PC-9 (cell line): Measurements from ENCODE around the gene RAB5IF. TPM values are rescaled to one million over a fixed set of nuclear protein-coding genes. Genes with fewer than 3 reads are reported as not detected.

ENCODE experiments used
- BruUV-seq: library from RNA; stranded (reverse); fragments of 400-500 nt; replicated peaks from 2 replicates; lab custom pipeline; 2021; lab: Mats Ljungman, UMichigan
- CTCF ChIA-PET: fragments of 300-600 bp; sonication (Branson Sonifier 250); formaldehyde crosslinking; loops from one replicate; lab custom pipeline; 2022; ENCODE audit warnings: antibody characterized with exemption; lab: Charles Lee
- POLR2A ChIA-PET: fragments of 300-600 bp; sonication (Branson Sonifier 250); formaldehyde crosslinking; loops from one replicate; lab custom pipeline; 2022; ENCODE audit warnings: antibody characterized with exemption; ENCODE audit not compliant: unreplicated experiment; lab: Charles Lee
- DNase-seq, 2 experiments: peaks; one replicate each; pipeline versions ENCODE4 v3.0.0 to v3.0.0-alpha.2; 2015 to 2022; ENCODE audit warnings: mixed read lengths in 1 of 2
- H2AFZ ChIP-seq: fragments of 200-600 bp; sonication (generic); 2 replicates; pipeline ENCODE4 v1.8.1; 2017; ENCODE audit warnings: antibody characterized with exemption
- H3F3A ChIP-seq: fragments of 200-600 bp; sonication (generic); 2 replicates; pipeline ENCODE4 v1.8.1; 2017; ENCODE audit warnings: antibody characterized with exemption, mild to moderate bottlenecking, low read depth; ENCODE audit not compliant: insufficient read depth
- H3K27ac ChIP-seq: fragments of 200-600 bp; sonication (generic); 2 replicates; pipeline ENCODE4 v1.6.1; 2016; ENCODE audit warnings: mixed run types
- H3K27me3 ChIP-seq: fragments of 200-600 bp; sonication (generic); 2 replicates; pipeline ENCODE4 v1.6.1; 2016; ENCODE audit warnings: low read depth, mixed run types; ENCODE audit not compliant: insufficient read depth
- H3K36me3 ChIP-seq: fragments of 200-600 bp; sonication (generic); 2 replicates; pipeline ENCODE4 v1.6.1; 2016; ENCODE audit warnings: low read depth, mixed run types
- H3K4me1 ChIP-seq: fragments of 200-600 bp; sonication (generic); replicated peaks from 2 replicates; pipeline ENCODE4 v1.6.1; 2016; ENCODE audit warnings: mixed run types; ENCODE audit not compliant: insufficient read depth
- H3K4me2 ChIP-seq: fragments of 200-600 bp; sonication (generic); 2 replicates; pipeline ENCODE4 v1.6.1; 2017; ENCODE audit warnings: mixed run types
- H3K4me3 ChIP-seq: fragments of 200-600 bp; sonication (generic); 2 replicates; pipeline ENCODE4 v1.6.1; 2016; ENCODE audit warnings: mixed run types
- H3K79me2 ChIP-seq: fragments of 200-600 bp; sonication (generic); 2 replicates; pipeline ENCODE4 v1.6.1; 2017; ENCODE audit warnings: low read depth, mixed run types
- H3K9me2 ChIP-seq: fragments of 200-600 bp; sonication (generic); 2 replicates; pipeline ENCODE4 v1.8.1; 2017; ENCODE audit warnings: mild to moderate bottlenecking; ENCODE audit not compliant: insufficient read depth
- H3K9me3 ChIP-seq: fragments of 200-600 bp; sonication (generic); 2 replicates; pipeline ENCODE4 v1.8.1; 2016; ENCODE audit warnings: low read depth; ENCODE audit not compliant: insufficient read depth
- H4K20me1 ChIP-seq: fragments of 200-600 bp; sonication (generic); 2 replicates; pipeline ENCODE4 v1.8.1; 2017; ENCODE audit not compliant: insufficient read depth
- EZH2 ChIP-seq: fragments of 200-600 bp; sonication (generic); IDR thresholded peaks from 2 replicates; pipeline ENCODE4 v1.8.0; 2017; ENCODE audit warnings: antibody characterized with exemption, low read depth
- intact Hi-C: fragments of 100-400 bp; cut with micrococcal nuclease; formaldehyde crosslinking; loops from one replicate; pipeline ENCODE4 v1.10.0; 2022; ENCODE audit not compliant: unreplicated experiment
- total RNA-seq: library from RNA; stranded (reverse); gene quantifications from 2 replicates; pipeline ENCODE4 v1.2.3, GENCODE V29; 2021
- TF ChIP-seq, protein P1 (sequence below): fragments of 200-600 bp; sonication (generic); conservative IDR thresholded peaks from 2 replicates; pipeline ENCODE4 v1.6.1; 2017; ENCODE audit warnings: mixed run types, antibody characterized with exemption, mild to moderate bottlenecking, moderate library complexity

The RAB5IF gene
- total RNA-seq, 1 experiment from 2014 or later = 303 TPM

- intact Hi-C loops = no loop called here
- ChIA-PET CTCF (no interaction called here), POLR2A (no interaction called here)
- Histone ChIP-seq H2AFZ (no peak overlapping the region), H4K20me1 (no peaks in the 10 kb centered on the region), H3K27me3 (no peaks in the 10 kb centered on the region), H3K36me3 (no peaks in the 10 kb centered on the region), H3K9me2 (no peaks in the 10 kb centered on the region), H3K9me3 (peaks cover 8% of the 10 kb centered on the region; the same call in 1 of the 2 replicates), H3K27ac (no peak overlapping the region), H3K4me2 (no peak overlapping the region), H3K4me3 (no peak overlapping the region), H3K79me2 (no peaks in the 10 kb centered on the region), H3K4me1 (no peaks in the 10 kb centered on the region), H3F3A (peaks cover 8% of the 10 kb centered on the region; the same call in 1 of the 2 replicates)
- BruUV-seq = no TSS peak
- DNase-seq = no peak
- TF ChIP-seq, protein P1, sequence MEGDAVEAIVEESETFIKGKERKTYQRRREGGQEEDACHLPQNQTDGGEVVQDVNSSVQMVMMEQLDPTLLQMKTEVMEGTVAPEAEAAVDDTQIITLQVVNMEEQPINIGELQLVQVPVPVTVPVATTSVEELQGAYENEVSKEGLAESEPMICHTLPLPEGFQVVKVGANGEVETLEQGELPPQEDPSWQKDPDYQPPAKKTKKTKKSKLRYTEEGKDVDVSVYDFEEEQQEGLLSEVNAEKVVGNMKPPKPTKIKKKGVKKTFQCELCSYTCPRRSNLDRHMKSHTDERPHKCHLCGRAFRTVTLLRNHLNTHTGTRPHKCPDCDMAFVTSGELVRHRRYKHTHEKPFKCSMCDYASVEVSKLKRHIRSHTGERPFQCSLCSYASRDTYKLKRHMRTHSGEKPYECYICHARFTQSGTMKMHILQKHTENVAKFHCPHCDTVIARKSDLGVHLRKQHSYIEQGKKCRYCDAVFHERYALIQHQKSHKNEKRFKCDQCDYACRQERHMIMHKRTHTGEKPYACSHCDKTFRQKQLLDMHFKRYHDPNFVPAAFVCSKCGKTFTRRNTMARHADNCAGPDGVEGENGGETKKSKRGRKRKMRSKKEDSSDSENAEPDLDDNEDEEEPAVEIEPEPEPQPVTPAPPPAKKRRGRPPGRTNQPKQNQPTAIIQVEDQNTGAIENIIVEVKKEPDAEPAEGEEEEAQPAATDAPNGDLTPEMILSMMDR = no peak
- no peak for TF ChIP-seq EZH2
Observed at GRCh38 chr20:36593347-36593929, 12.1 kb upstream of the RAB5IF start.

DNA sequence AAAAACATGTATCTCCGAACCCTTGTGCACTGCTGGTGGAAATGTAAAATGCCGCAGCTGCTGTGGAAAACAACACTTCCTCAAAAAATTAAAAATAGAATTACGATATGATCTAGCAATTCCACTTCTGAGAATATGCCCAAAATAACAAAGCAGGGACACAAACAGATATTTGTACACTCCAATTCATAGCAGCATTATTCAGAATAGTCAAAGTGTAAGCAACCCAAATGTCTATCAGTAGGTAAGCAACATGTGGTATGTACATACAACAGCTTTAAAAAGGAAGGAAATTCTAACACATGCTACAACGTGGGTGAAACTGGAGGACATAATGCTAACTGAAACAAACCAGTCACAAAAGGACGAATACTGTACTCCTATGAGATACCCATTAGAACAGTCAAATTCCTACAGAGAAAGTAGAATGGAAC lies 5.7 kb upstream of the RAB5IF start:
- BruUV-seq = no TSS peak
- no peaks in the 10 kb centered on the region for H3K27me3 ChIP-seq
- H3K4me3 ChIP-seq = no peak overlapping the region
- intact Hi-C loops = no loop called here
- H3K27ac ChIP-seq = no peak overlapping the region
- H4K20me1 ChIP-seq = no peaks in the 10 kb centered on the region
- TF ChIP-seq, protein P1 = no peak
- no peak for TF ChIP-seq EZH2
- POLR2A ChIA-PET = no interaction called here
- no peak overlapping the region for H2AFZ ChIP-seq
- DNase-seq = no peak
- H3K4me1 ChIP-seq = 0 out of 2 replicates have a peak, but pooled peaks cover 6% of the 10 kb centered on the region
- no peaks in the 10 kb centered on the region for H3K9me2 ChIP-seq
- no peak overlapping the region for H3K4me2 ChIP-seq
- H3F3A ChIP-seq = peaks cover 13% of the 10 kb centered on the region; the same call in 1 of the 2 replicates
- CTCF ChIA-PET = interaction anchor here (0.6 kb wide), 1 partner anchor 25 kb away, joined by 12 read pairs; no protein-coding TSS in a partner anchor
- no peaks in the 10 kb centered on the region for H3K36me3 ChIP-seq
- H3K9me3 ChIP-seq = no peaks in the 10 kb centered on the region
- no peaks in the 10 kb centered on the region for H3K79me2 ChIP-seq

DNA sequence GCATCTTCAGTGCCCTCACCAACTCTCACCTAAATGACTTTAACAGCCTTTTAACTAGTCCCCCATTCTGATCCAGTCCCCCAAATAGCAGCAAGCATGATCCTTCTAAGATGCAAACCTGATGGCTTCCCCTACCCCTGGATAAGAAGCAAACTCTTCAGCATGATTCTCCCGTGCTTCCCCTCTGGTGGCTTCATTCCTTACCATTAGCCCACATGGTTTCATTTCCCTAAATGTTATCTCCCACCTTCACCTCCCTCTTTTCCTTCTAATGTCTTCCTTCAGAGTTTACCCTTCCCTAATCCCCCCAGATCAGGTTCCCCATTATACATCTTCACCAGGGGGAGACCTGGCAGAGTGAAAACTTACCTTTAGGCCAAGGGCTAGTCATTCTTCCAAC lies 4.0 kb upstream of the RAB5IF start:
- no peak for TF ChIP-seq EZH2
- TF ChIP-seq, protein P1 = no peak
- Histone ChIP-seq H3F3A (peaks cover 18% of the 10 kb centered on the region; the same call in 1 of the 2 replicates), H3K4me1 (0 out of 2 replicates have a peak, but pooled peaks cover 6% of the 10 kb centered on the region), H3K27me3 (no peaks in the 10 kb centered on the region), H3K4me2 (no peak overlapping the region), H3K4me3 (no peak overlapping the region), H3K9me3 (no peaks in the 10 kb centered on the region), H2AFZ (no peak overlapping the region), H3K9me2 (no peaks in the 10 kb centered on the region), H3K36me3 (no peaks in the 10 kb centered on the region), H3K79me2 (peaks cover 10% of the 10 kb centered on the region), H4K20me1 (peaks cover 4% of the 10 kb centered on the region; the same call in 1 of the 2 replicates), H3K27ac (no peak overlapping the region)
- no TSS peak for BruUV-seq
- DNase-seq = no peak
- ChIA-PET POLR2A (no interaction called here), CTCF (no interaction called here)
- intact Hi-C loops = no loop called here
